Adipose tissue (tissue), 3 donors: ENCODE data around the gene KRTAP19-4. TPM values are rescaled to one million over a fixed set of nuclear protein-coding genes. Genes with fewer than 3 reads are reported as not detected.
"Not testable (repeated sequence)": the region's sequence is repeated elsewhere in the genome, so short reads cannot be mapped to it uniquely, and the experiment has no call there.

Experiments used
- H3K27ac ChIP-seq: one replicate; pipeline ENCODE4 v1.5.1; 2013; ENCODE audit warnings: low read depth, low read length
- WGBS, 3 donors: extraction: QIAGEN DNeasy Blood & Tissue Kit; methylation state at CpG; one replicate each; pipeline ENCODE4 v1.1.7; 2013; 5-methylcytosine and 5-hydroxymethylcytosine counted together
- polyA plus RNA-seq, 3 donors: library from polyadenylated mRNA; stranded (reverse); fragments of 200-250 nt; gene quantifications; one replicate each; pipeline ENCODE4 v1.2.3, GENCODE V29; 2013
- donor health status: healthy with polysubstance abuse.
- donor health status: Bipolar disorder and iron deficiency.
- donor health status: healthy.

The KRTAP19-4 gene
- not detected for polyA plus RNA-seq

GRCh38 chr21:30497065-30497464, at the start of gene KRTAP19-4:
Gene KRTAP19-4, minus strand, starts transcription at chr21:30497165. Its CDS starts 55 bp downstream, at chr21:30497110.
- no peak within 1 kb of the TSS for H3K27ac ChIP-seq
- WGBS, 3 donors: 56 to 76% (median 73%) methylated on average over 4 of the region's 4 CpGs

- H3K27ac ChIP-seq: no peak within 1 kb of the TSS
- 63 to 70% (median 68%) methylated on average over 1 of the region's 1 CpG for WGBS, 3 donors
These were observed 44.8 kb upstream of the KRTAP19-4 start, which contains the start of gene KRTAP19-6 for GRCh38 chr21:30541764-30542163. Gene KRTAP19-6, minus strand, starts transcription at chr21:30541864. Its CDS starts 31 bp downstream, at chr21:30541833.

GRCh38 chr21:30518876-30519275, 21.9 kb upstream of the KRTAP19-4 start:
- no peak overlapping the region for H3K27ac ChIP-seq
- 77 to 94% (median 86%) methylated on average over 1 of the region's 1 CpG for WGBS, 3 donors

- WGBS, 3 donors: 73 to 89% (median 88%) methylated on average over 1 of the region's 1 CpG
- no peak overlapping the region for H3K27ac ChIP-seq
These were observed 18.7 kb upstream of the KRTAP19-4 start for GRCh38 chr21:30515681-30516080.

GRCh38 chr21:30505621-30506205, 8.7 kb upstream of the KRTAP19-4 start:
- 22 to 29% (median 29%) methylated on average over 4 of the region's 4 CpGs for WGBS, 3 donors
- not testable (repeated sequence) for H3K27ac ChIP-seq

- WGBS, 3 donors: 71 to 85% (median 76%) methylated on average over 6 of the region's 6 CpGs
- no peak within 1 kb of the TSS for H3K27ac ChIP-seq
These were observed 5.1 kb upstream of the KRTAP19-4 start, which contains the start of gene KRTAP19-5 for GRCh38 chr21:30502041-30502440. Gene KRTAP19-5, minus strand, starts transcription at chr21:30502141. Its CDS starts 51 bp downstream, at chr21:30502090.

GRCh38 chr21:30491963-30492428, 5.0 kb downstream of the KRTAP19-4 start, which contains the start of gene KRTAP19-3:
Gene KRTAP19-3, minus strand, starts transcription at chr21:30492013. Its CDS starts 56 bp downstream, at chr21:30491957.
- 64 to 79% (median 74%) methylated on average over 2 of the region's 2 CpGs for WGBS, 3 donors
- H3K27ac ChIP-seq: no peak within 1 kb of the TSS

GRCh38 chr21:30487336-30487735, 9.6 kb downstream of the KRTAP19-4 start, which contains the start of gene KRTAP19-2:
Gene KRTAP19-2, minus strand, starts transcription at chr21:30487436. Its CDS starts 88 bp downstream, at chr21:30487348.
- 78 to 82% (median 80%) methylated on average over 2 of the region's 2 CpGs for WGBS, 3 donors
- no peak within 1 kb of the TSS for H3K27ac ChIP-seq

GRCh38 chr21:30486180-30486579, 10.8 kb downstream of the KRTAP19-4 start:
- no peak overlapping the region for H3K27ac ChIP-seq
- WGBS, 3 donors: 64 to 70% (median 70%) methylated on average over 2 of the region's 2 CpGs

- WGBS, 3 donors: 60 to 80% (median 80%) methylated on average over 2 of the region's 2 CpGs
- no peak overlapping the region for H3K27ac ChIP-seq
These were observed 14.8 kb downstream of the KRTAP19-4 start for GRCh38 chr21:30482130-30482529.

- no peak within 1 kb of the TSS for H3K27ac ChIP-seq
- 71 to 90% (median 90%) methylated on average over 7 of the region's 7 CpGs for WGBS, 3 donors
These were observed 16.8 kb downstream of the KRTAP19-4 start, which contains the start of gene KRTAP19-1 for GRCh38 chr21:30480145-30480544. Gene KRTAP19-1, minus strand, starts transcription at chr21:30480367. Its CDS starts 50 bp downstream, at chr21:30480317.

GRCh38 chr21:30479259-30479658, 17.7 kb downstream of the KRTAP19-4 start:
- 55 to 60% (median 57%) methylated on average over 4 of the region's 4 CpGs for WGBS, 3 donors

GRCh38 chr21:30478004-30478403, 19.0 kb downstream of the KRTAP19-4 start:
- WGBS, 3 donors: 17 to 48% (median 44%) methylated on average over 3 of the region's 3 CpGs
- no peak overlapping the region for H3K27ac ChIP-seq

More at GRCh38 chr21:30479259-30479658, 17.7 kb downstream of the KRTAP19-4 start:
- no peak overlapping the region for H3K27ac ChIP-seq

GRCh38 chr21:30468900-30469714, 27.9 kb downstream of the KRTAP19-4 start:
- WGBS, 3 donors: 47 to 52% (median 48%) methylated on average over 6 of the region's 6 CpGs
- H3K27ac ChIP-seq: no peak overlapping the region

- no peak overlapping the region for H3K27ac ChIP-seq
- WGBS, 3 donors: 47 to 75% (median 58%) methylated on average over 3 of the region's 3 CpGs
These were observed 33.3 kb downstream of the KRTAP19-4 start for GRCh38 chr21:30463713-30464112.

GRCh38 chr21:30448514-30448913, 48.5 kb downstream of the KRTAP19-4 start:
- no peak overlapping the region for H3K27ac ChIP-seq
- 83 to 93% (median 90%) methylated on average over 3 of the region's 3 CpGs for WGBS, 3 donors

- no peak overlapping the region for H3K27ac ChIP-seq
- 18 to 41% (median 36%) methylated on average over 4 of the region's 4 CpGs for WGBS, 3 donors
These were observed 49.9 kb downstream of the KRTAP19-4 start for GRCh38 chr21:30447056-30447455.
